ENCODE data around the gene LCNL1.

The LCNL1 gene

GRCh38 chr9:136960212-136960937, 22.4 kb upstream of the LCNL1 start:
- no peak for DNase-seq

- DNase-seq: no peak
Observed at GRCh38 chr9:136960938-136961275, 21.9 kb upstream of the LCNL1 start.

- no peak for DNase-seq
Observed at GRCh38 chr9:136961279-136962065, 21.3 kb upstream of the LCNL1 start.

GRCh38 chr9:136962163-136962562, 20.6 kb upstream of the LCNL1 start:
- DNase-seq: no peak

- DNase-seq: no peak
Observed at GRCh38 chr9:136962701-136963248, 20.0 kb upstream of the LCNL1 start.

GRCh38 chr9:136963341-136963740, 19.5 kb upstream of the LCNL1 start:
- no peak for DNase-seq

- no peak for DNase-seq
Observed at GRCh38 chr9:136963751-136964150, 19.0 kb upstream of the LCNL1 start.

- DNase-seq: no peak
Observed at GRCh38 chr9:136964171-136964689, 18.6 kb upstream of the LCNL1 start.

GRCh38 chr9:136964833-136965422, 17.9 kb upstream of the LCNL1 start:
- no peak for DNase-seq

- no peak for DNase-seq
Observed at GRCh38 chr9:136965771-136966484, 16.9 kb upstream of the LCNL1 start.

GRCh38 chr9:136968333-136969127, 14.3 kb upstream of the LCNL1 start:
- no peak for DNase-seq

- no peak for DNase-seq
Observed at GRCh38 chr9:136969150-136969549, 13.6 kb upstream of the LCNL1 start.

- DNase-seq: no peak
Observed at GRCh38 chr9:136969774-136970173, 13.0 kb upstream of the LCNL1 start.

GRCh38 chr9:136970361-136970760, 12.4 kb upstream of the LCNL1 start:
- no peak for DNase-seq

- no peak for DNase-seq
Observed at GRCh38 chr9:136971746-136972145, 11.0 kb upstream of the LCNL1 start.

- DNase-seq: no peak
Observed at GRCh38 chr9:136972335-136972734, 10.5 kb upstream of the LCNL1 start.

GRCh38 chr9:136972743-136973142, 10.1 kb upstream of the LCNL1 start:
- DNase-seq: no peak

- DNase-seq: no peak
Observed at GRCh38 chr9:136973618-136974617, 8.9 kb upstream of the LCNL1 start.

GRCh38 chr9:136974817-136975535, 7.8 kb upstream of the LCNL1 start:
- no peak for DNase-seq

- DNase-seq: no peak
Observed at GRCh38 chr9:136975644-136976043, 7.1 kb upstream of the LCNL1 start.
